Measurements from ENCODE around the gene C1orf87. TPM values are rescaled to one million over a fixed set of nuclear protein-coding genes. Genes with fewer than 3 reads are reported as not detected.

Gene C1orf87
- total RNA-seq, 1 donor from 2014 or later: 0.17 TPM

- no peak for TF ChIP-seq CTCF (conservative IDR thresholded peaks at IDR 0.05; ENCODE audit: low read depth, low read length)
- no peak for DNase-seq (ENCODE audit: low read depth)
- H3K4me3 ChIP-seq (ENCODE audit: low read depth, low read length): no peak overlapping the region
Observed at GRCh38 chr1:59999746-60000145, 73.8 kb downstream of the C1orf87 start.

DNA sequence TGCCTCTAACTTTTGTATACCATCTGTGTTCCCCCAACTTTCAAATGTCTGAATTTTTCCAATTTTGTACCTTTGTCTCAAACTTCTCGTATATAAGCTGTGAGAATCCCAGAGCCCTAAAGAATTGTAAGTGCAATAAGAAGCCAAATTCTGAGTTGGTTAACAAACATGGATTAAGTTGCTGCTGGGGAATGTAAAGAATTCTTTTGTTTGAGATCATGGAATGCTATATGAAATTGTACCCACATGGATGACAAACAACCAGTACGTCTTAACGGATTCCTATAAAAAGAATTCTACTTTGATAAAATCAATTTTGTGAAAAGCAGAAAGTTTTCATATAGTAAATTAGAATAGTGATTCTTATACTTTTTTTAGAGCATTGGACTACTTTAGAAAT lies 74.6 kb downstream of the C1orf87 start:
- H3K4me3 ChIP-seq (ENCODE audit: low read depth, low read length): no peak overlapping the region
- no peak for TF ChIP-seq CTCF (conservative IDR thresholded peaks at IDR 0.05; ENCODE audit: low read depth, low read length)
- DNase-seq (ENCODE audit: low read depth): no peak

DNA sequence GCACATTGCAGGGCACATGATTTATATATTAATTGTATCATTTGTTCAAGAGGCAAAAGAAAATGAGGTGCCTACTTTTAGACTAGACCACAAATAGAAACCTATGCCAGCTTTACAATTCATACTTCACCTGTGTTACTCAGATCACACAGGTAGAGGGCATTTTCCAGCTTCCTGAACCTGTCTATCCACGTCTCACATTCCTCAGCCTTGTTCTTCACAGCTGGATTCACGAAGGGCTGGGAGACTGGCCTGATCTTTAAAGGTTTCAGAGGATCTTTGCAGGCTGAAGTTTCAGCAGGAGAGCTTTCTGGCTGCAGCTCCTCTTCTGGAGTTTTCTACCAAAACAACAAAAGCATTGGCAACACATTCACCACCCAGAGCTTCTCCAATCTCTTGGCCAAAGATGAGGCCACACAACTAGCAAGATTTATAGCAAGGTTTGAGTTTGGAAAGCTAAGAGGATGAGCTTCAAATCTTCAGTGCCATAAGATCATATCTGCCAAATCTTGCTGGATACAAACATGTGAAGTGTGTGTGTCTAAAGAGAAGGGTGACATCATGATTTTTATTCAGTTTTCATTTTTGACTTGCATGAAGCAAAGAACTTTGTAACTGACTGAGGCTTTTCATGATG lies 76.0 kb downstream of the C1orf87 start:
- no peak for DNase-seq (ENCODE audit: low read depth)
- no peak for TF ChIP-seq CTCF (conservative IDR thresholded peaks at IDR 0.05; ENCODE audit: low read depth, low read length)
- H3K4me3 ChIP-seq (ENCODE audit: low read depth, low read length): no peak overlapping the region

GRCh38 chr1:59994302-59995198 lies 79.0 kb downstream of the C1orf87 start:
- H3K4me3 ChIP-seq (ENCODE audit: low read depth, low read length): no peak overlapping the region
- TF ChIP-seq CTCF (conservative IDR thresholded peaks at IDR 0.05; ENCODE audit: low read depth, low read length): no peak
- peak; percentile 13 for DNase-seq (ENCODE audit: low read depth)

GRCh38 chr1:59992040-59992820 lies 81.3 kb downstream of the C1orf87 start:
- DNase-seq (ENCODE audit: low read depth): no peak
- TF ChIP-seq CTCF (conservative IDR thresholded peaks at IDR 0.05; ENCODE audit: low read depth, low read length): no peak
- no peak overlapping the region for H3K4me3 ChIP-seq (ENCODE audit: low read depth, low read length)

DNA sequence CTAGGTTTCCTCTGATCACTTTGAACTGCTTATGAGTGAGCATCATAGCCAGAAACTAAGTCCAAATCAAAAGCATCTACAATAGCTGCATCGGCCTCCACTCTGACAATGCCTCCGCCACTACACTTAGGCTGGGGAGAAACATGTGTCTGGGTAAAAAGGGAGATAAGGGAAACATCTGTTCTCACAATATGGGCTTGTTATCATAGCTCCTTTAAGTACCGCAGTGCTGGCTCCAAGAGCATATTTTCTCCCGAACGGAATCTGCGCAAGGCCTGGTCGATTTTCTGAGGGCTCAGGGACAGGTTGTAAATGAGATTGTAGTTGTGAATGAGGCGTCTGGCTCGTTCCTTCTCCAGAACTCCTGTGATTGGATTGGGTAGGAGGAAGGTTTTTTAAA lies 83.1 kb downstream of the C1orf87 start:
- no peak for TF ChIP-seq CTCF (conservative IDR thresholded peaks at IDR 0.05; ENCODE audit: low read depth, low read length)
- DNase-seq (ENCODE audit: low read depth): no peak
- no peak overlapping the region for H3K4me3 ChIP-seq (ENCODE audit: low read depth, low read length)

Data from epithelial cell of proximal tubule (primary cell).